Ureter (tissue), 1 donor: ENCODE results near the gene SUGCT. TPM values are rescaled to one million over a fixed set of nuclear protein-coding genes. Genes with fewer than 3 reads are reported as not detected.

Experiments
- DNase-seq: peaks from one replicate; pipeline ENCODE4 v3.0.0-alpha.2; 2020; ENCODE audit warnings: low spot score
- total RNA-seq: library from RNA; stranded (reverse); gene quantifications from one replicate; pipeline ENCODE4 v1.2.4, GENCODE V29; 2023
- donor health status: DM: yes; HTN: yes; CAD: no.

Gene SUGCT
- total RNA-seq, 1 donor from 2014 or later: 3.1 TPM

DNA sequence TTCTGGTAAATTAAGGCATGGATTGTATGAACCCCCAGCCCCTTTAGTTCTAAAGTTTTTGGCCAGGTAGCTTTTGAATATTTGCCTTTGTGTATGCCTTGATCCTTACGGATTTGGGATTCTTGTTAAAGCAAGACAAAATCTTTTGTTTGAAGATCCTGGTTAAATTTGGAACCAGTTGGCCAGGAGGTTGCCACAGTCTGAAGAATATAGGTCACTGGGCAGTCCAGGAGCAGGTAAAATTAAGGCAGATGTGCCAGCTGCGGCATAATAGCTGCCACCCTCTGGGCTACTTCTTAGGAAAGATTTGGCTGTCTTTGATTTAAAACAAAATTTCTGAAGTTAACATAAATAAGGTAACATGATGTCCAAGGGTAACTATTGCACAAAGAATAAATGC lies 192.3 kb downstream of the SUGCT start:
- no peak for DNase-seq

DNA sequence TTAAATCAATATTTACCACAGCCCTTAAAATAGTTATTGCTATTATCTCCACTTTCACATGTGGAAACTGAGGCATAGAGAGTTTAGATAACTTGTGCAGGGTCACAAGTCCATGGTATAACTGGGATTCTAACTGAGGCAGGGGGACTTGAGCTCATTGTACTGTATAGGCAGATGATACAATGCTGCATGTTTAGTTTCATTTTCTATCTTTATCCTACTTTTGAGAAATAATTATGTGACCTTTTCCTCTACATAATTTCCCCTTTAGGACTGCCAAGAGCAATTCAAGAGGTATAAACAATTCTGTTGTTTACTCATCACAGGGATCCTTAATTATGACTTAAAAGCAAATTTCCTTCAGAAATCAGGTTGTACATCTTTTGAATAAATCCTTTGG lies 193.1 kb downstream of the SUGCT start:
- DNase-seq: no peak

DNA sequence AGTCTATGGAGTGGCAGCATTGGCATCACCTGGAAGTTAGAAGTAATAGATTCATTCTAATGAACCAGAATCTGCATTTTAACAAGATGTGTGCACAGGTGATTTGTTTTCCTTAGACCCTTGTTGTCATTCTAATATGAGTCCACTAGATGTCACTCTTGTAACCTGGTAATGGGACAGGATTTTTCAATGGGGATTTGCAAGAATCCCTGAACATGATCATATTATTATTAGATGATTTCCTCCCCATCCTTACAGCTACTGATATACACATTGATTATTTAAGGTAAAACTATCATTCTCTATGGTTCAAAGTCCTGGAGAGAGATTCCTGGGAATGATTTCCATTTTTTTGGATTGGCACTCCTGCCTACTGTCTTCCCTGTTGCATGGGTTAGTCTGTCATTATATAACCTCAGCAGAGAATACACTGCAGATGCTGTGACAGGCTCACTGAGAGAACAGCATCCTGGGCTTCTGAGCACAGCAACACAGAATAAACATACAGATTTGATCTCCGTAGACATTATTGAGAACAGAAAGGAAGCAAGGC lies 194.9 kb downstream of the SUGCT start:
- no peak for DNase-seq

DNA sequence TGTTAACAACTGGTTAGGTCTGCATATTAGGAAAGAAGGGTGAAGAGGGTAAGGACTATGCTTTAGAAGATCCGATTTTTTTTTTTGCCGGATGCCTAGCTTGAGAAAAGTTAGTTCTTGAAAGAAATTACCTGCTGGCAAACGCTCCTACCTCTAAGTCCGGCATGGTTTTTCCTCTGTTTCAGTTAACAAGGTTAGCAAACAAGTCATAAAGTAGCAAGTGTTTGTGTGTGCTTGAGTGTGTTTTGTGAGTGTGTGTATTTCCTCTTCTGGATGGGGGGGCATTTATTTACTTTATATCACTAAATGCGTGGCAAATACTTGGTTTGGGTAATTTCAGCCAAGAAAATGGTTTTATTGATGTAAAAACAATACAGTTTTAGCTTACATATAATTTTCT lies 195.6 kb downstream of the SUGCT start:
- no peak for DNase-seq

DNA sequence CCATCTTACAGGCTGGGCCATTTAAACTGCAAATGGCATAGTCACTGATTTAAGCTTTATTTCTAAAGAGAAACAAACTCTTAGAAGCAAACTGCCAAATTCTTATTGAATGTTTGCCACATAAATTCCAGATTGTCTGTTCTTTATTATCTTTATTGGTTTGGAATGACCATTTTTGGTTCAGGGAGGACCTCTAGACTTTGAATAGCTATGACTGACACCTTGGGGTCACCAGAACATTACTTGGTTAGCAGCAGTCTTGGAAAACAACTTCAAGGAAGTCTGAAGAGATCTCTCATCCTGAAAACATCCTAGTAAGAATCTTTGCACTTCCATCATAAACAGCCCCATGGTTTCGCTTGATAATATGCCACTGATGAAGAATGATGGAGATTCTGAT lies 197.1 kb downstream of the SUGCT start:
- DNase-seq: no peak

DNA sequence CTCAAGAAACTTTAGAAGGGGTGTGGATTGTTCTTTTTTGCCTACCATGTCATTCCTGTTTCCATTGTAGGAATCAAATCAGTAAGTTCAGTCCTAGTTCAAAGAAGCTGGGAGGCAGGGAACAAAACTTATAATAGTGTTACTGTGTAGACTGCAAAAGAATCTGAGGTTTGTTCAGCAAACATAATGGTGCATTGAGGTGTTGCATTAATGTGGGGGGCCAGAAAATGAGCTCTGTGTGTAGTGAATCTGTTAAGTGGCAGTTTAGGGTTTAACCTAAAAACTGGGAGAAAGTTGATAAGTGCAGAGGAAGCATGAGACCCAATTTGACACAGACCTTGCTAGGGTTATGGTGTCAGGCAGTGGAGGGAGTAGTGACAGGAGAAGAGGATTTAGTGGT lies 197.7 kb downstream of the SUGCT start:
- DNase-seq: no peak

DNA sequence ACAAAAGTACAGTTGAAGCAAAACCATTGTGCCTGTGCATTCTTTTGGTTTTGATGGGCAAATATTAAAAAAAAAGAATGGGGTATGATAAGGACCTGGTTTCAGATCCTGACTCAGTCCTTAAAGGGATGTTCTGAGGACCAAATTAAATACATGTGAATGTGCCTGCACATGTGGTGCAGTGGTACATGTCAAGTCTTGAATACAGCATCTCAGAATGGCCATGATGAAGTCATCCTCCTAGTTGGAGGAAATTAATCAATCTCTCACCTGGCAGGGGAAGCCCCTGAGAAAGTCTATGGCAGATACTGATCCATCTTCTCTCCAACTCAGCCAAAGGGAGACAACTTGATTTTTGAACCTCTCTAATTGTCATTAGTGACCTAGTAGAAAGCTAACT lies 207.0 kb downstream of the SUGCT start:
- no peak for DNase-seq

DNA sequence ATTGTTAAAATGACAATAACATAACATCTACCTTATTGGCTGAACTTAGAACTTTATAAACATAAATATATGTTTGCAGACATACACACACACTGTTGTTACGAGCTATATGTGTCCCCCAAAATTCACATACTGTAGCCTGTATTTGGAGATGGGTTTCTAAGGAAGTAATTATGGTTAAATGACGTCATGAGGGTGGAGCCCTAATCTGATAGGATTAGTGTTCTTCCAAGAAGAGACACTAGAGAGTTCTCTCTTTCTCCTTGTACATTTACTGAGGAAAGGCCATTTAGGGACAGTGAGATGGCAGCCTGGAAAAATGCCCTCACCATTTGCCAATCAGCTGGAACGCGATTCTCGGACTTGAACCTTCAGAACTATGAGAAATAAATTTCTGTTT lies 211.7 kb downstream of the SUGCT start:
- no peak for DNase-seq

DNA sequence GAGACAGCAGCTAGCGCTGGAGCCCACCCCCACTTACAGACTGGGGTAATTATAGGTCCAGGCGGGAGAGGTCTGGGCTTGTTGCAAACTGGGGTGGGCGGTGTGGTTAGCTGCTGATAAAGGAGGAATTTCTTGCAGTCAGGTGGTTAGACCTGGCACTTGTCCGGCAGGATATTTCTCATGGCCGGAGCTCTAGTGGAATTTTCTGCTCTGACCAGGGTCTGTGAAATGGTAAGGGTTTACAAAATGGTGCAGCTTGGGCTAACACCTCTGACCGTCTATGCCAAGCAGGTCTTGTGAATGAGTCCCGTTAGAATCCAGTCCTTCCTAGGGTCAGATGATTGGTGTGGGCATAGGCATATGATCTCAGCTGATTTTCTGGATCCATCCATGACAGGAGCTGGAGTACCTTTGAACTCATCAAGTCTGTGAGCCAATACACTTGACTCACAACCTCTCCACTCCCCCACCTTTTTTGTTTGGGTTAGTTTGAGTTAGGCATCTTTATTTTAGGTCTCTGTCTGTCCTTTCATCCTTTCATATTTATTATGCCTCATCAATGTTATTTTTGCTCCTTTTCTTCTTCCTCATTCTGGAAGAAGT lies 213.4 kb downstream of the SUGCT start:
- DNase-seq: no peak

DNA sequence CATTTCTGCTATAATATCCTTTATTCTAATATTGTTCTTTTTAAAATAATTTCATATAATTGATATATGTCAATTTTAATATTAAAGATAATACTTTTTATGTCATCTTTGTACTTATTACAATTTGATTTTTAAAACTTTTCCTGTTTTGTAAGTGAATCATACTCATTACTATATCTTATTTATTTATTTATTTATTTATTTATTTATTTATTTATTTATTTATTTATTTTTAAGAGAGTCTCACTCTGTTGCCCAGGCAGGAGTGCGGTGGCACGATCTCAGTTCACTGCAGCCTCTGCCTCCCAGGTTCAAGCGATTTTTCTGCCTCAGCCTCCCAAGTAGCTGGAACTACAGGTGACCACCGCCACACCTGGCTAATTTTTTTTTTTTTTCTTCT lies 215.3 kb downstream of the SUGCT start:
- no peak for DNase-seq

DNA sequence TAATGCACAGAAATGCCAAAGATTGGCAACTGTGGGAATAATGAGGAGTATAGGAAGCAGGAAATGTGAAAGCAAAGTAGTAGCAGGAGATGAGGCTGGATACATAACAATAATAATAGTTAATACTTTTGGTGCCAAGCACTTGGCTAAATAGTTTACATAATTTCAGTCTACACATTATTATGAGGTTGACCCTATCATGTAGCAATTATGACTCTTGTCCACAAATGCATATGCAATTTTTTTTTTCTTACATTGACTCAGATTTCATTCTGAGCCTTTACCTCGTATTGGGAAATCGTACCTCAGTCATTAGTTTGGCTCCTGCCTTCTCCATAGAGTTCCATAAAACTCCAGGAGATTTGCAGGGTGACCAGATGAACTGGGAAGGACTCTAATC lies 219.9 kb downstream of the SUGCT start:
- no peak for DNase-seq

DNA sequence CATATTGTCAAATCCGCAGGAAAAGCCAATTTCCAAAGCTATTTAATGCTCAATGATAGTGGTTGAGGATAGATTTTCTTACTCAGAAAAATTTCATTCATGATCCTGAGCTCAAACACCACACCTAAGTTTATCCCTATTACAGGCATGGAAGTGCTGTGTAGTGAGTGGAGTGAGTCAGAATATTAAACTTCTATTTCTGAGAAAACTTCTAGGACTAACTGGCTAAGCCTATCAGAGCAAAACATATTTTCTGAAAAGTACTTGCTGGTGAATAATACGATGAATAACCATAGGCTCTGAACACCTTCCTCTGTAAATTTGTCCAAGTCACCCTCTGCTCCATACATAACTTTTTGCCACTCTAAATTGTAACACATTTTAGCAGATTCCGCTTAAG lies 221.5 kb downstream of the SUGCT start:
- DNase-seq: no peak

DNA sequence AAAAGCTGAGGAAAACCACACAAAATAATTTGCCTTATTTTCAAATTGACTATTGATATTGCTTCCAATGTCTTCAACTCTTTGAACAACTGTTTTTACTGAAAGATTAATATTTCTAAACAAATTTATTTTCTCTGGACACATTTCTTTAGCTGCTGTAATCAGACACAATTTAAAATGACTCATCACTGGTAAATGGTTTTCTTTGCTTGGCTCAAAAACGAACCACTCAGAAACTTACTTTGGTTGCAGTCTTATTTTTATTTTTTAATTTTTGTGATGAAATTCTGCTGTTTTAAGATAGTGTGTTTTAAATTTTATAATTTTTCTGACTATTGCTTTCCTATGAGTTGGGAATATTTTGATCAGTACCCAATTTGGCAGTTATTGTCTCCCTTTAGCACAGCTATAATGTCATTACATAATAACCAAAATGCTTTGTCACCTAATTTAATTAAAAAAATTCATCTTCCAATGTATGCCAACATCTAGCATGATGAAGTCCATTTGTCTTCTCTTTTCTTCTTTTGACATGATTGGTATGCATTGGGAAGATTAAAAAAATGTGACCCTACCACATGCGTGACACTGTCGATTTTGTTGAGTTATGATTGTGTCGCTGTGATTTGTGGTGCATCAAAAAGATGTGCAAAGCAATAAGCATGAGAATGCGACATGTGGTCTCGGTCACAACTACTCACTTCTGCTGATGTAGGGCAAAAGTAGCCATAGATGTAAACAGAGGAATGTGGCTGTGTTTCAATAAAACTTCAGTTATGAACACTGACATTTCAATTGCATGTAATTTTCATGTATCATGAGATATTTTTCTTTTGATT lies 222.3 kb downstream of the SUGCT start:
- no peak for DNase-seq

DNA sequence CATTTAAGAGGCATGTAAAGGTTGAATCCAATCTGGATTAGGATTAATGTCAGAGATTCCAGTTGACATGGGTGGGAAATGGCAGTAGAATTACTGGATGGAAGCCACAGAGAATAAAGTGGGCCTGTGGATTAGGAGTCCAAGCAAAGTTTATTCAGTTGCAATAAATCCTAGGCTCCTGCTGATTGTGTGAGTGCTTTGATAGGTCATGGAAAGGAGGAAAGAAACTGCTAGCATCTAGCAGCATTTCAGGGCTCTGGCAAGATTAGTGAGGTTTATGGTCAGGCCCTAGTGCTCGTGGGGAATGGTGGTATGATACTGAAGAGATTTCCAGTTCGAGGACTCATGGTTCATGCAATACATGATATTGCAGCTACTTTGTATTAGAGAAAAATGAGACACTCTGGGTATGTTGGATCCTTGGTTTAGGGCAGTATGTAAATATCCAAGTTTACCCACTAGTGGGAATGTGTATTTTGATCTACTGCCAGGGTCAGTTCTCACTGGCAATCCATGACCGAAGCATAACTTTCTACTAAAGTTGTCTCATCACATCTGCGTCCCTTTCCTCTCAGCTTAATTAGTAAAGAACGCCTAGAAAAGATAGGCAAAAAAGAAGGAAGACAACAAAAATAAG lies 235.0 kb downstream of the SUGCT start:
- no peak for DNase-seq

DNA sequence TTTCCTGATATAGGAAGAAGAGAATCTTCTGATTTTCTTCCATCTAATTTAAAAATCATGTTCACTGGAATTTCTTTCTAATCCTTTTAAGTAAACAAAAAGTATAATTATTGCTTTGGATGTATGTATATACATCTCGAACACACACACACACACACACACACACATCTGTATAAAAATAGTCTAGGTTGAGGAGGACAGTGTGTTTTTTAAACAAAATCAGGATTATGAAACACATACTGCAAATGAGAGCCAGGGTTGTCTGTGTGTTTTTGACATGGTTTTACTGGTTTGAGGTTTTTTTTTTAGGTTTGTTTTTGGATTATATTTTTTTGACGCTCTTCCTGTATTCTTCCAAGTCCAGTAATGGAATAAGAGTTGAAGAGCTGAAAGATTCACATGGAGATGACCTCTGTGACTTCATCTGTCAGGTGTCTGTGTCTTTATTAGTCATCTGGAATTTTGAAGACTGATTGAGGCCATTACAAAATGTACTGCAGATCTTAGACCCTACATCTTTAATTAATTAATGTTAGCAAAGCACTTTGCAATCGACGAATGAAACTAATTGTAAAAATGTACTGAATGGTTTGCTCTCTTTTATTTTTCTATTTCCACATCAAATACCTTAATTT lies 237.1 kb downstream of the SUGCT start:
- DNase-seq: no peak

DNA sequence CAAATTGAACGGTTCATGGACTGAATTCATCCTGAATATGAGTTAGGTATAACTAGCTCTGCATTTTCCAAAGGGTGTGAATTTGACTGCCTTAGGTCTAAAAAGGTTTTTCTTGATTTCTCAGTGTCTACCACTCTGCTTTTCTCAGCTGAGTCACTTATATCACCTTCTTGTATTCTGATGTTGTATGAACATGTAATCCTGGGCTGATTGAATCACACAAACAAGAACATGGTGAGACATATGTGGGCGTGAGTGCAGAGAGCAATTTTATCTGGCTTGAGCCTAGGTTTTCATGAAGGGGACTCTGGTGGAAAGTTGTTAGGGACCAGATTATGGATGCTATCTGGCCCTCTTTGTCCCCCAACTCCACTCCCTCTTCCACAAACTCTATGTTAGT lies 239.8 kb downstream of the SUGCT start:
- no peak for DNase-seq

DNA sequence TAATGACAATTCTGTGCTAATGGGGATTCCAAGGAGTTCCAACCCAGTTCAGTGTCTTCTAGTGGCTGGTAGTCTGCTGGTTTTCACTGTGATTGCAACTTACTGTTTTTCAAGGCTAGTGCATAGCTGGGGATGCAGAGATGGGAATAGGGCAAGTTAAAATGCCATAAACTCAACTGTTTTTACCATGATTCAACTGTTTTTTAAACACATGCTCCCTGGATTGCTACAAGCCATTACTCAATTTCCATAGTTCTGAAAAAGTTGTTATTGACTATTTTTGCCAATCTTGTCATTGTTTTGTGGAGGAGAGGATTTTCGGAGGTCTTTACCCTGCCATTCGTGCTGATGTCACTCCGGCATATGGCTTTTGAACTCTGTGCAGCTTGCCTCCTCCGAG lies 245.3 kb downstream of the SUGCT start:
- DNase-seq: no peak

DNA sequence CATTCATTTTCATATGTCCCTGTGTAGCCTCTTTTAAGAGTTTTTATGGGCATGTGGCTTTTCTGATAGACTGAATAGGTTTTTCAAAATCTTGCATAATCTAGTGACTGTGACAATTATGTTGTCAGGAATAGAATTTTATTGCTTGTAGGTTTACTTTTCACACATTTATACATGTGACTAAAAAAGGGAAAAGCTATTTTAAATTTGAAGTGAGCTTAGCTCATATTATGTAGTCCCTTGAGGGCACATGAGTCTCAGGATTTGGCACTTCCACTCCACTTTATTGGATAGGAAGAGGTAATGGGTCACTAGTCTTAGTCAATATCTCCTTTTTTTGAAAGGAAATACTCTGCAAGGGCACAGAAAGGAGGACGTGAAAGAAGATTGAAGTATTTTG lies 247.3 kb downstream of the SUGCT start:
- DNase-seq: no peak

DNA sequence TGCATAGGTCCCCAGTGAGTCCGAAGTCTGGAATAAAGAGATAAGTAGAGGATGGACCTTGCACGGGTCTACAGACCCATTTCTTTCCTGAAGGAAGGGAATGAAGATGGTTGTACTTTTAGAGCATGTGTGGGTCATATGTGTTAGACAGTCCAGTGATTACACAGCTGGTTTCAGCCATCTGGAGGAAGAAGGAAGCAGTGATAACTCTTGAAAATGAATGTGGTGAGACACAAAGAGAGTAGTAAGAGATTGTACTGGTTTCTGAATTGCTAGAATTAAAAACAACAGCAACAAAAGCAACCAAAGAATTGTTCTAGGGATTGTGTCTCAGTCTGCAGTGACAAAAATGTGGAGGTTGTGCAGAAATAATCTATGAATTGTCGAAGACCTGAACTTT lies 258.9 kb downstream of the SUGCT start:
- DNase-seq: no peak

DNA sequence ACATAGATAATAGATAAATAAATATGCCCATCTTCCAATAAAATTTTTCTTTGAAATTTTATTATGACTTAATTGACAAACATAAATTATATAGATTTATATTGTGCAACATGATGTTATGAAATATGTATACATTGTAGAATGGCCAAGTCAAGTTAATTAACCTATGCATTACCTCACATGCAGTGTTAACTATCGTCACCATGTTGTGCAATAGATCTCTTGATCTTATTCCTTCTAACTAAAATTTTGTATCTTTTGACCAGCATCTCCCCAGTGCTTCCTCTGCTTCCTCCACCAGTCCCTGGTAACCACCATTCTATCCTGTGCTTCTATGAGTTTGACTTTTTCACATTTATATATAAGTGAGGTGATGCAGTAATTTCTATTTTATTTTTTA lies 259.6 kb downstream of the SUGCT start:
- no peak for DNase-seq

DNA sequence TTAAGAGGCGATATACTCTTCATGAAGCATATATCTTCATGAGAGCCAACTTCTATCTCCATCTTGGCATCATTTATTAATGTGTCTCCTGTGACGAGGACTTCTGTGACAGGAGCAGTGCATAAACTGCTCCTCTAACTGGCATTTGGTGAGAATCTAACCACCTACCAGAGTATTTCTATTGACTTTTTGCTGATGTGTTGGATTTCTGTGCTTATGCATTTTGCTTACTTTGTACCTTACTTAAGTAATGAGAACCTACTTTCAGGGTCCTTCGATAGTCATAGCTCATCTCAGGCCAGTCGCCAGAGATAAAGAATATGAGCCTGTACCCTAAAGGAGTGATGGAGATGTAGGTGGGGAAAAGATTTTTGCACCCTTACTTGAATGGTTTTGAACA lies 265.7 kb downstream of the SUGCT start:
- DNase-seq: no peak

DNA sequence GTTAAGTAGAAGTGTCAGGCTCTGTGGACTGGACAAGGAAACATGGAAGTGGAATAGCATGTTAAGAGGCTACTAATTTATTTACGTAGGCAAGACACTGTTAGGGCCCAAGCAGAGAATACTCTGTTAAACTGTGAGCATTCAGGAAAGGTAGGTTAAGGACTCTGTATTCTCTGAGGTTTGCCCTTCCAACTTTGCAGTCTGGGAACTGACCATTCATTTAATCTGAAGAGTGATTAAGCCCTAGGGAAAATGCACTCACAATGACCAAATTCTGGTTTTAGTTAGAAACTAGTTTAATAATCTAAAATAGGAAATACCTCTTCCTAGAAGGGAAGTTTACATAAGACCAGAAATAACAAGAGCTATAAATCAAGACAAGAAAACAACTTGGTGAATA lies 266.6 kb downstream of the SUGCT start:
- no peak for DNase-seq
